ENCODE results near the gene TRIM29.

DNA sequence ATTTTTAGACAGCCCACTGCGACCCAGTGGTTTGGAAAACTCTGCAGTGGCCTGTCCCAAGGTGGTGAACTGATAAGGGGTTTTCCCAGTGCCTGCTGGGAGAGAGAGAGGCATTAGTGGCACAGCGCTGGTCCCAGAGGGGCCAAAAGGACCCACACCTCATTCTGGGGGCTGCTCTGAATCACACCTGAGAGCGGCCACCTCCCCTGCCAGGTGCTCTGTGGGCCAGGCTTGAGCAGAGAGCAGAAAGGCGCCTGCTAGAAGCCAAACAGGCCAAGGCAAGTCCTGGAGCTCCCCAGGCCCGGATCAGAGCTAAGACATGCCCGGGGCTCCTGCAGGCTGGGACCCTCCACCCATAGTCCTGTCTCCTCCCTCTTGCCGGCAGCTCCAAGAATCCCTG is 20.9 kb downstream of the TRIM29 start:
- TF ChIP-seq ZFP30 (CRISPR knock-in tag; IDR thresholded peaks at IDR 0.05) (no peak), ISL1 (CRISPR knock-in tag; IDR thresholded peaks at IDR 0.05) (no peak), ARNTL (CRISPR knock-in tag; IDR thresholded peaks at IDR 0.05; ENCODE audit: borderline replicate concordance, low read depth) (no peak), SNAI2 (CRISPR knock-in tag; IDR thresholded peaks at IDR 0.05) (no peak)
- TF ChIP-seq, protein P1, sequence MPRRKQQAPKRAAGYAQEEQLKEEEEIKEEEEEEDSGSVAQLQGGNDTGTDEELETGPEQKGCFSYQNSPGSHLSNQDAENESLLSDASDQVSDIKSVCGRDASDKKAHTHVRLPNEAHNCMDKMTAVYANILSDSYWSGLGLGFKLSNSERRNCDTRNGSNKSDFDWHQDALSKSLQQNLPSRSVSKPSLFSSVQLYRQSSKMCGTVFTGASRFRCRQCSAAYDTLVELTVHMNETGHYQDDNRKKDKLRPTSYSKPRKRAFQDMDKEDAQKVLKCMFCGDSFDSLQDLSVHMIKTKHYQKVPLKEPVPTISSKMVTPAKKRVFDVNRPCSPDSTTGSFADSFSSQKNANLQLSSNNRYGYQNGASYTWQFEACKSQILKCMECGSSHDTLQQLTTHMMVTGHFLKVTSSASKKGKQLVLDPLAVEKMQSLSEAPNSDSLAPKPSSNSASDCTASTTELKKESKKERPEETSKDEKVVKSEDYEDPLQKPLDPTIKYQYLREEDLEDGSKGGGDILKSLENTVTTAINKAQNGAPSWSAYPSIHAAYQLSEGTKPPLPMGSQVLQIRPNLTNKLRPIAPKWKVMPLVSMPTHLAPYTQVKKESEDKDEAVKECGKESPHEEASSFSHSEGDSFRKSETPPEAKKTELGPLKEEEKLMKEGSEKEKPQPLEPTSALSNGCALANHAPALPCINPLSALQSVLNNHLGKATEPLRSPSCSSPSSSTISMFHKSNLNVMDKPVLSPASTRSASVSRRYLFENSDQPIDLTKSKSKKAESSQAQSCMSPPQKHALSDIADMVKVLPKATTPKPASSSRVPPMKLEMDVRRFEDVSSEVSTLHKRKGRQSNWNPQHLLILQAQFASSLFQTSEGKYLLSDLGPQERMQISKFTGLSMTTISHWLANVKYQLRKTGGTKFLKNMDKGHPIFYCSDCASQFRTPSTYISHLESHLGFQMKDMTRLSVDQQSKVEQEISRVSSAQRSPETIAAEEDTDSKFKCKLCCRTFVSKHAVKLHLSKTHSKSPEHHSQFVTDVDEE (CRISPR knock-in tag; IDR thresholded peaks at IDR 0.05) = no peak

Measured in SK-N-SH treated with all-trans-retinoic acid at 6 μM for 48 hours (cell line).